Measurements from ENCODE around the gene HEBP2. TPM values are rescaled to one million over a fixed set of nuclear protein-coding genes. Genes with fewer than 3 reads are reported as not detected.

Gene HEBP2
- polyA plus RNA-seq, 1 experiment = 14.5 TPM

- TF ChIP-seq CTCF (IDR thresholded peaks at IDR 0.05; ENCODE audit: insufficient read depth, low read depth, low read length) = no peak
- POLR2A ChIA-PET = no interaction called here
- DNase-seq (ENCODE audit: low read depth) = no peak
- Histone ChIP-seq H3K27me3 (ENCODE audit: control insufficient read depth, insufficient read depth, low read length) (no peaks in the 10 kb centered on the region), H3K36me3 (ENCODE audit: control insufficient read depth, insufficient read depth, low read length) (no peaks in the 10 kb centered on the region), H3K4me3 (ENCODE audit: low read depth, low read length) (no peak overlapping the region)
- CTCF ChIA-PET = interaction anchor here (1.6 to 8.5 kb wide), 6 partner anchors 8 to 159 kb away, joined by 5 to 95 read pairs (median 10); partner anchors contain the start of gene NHSL1
Observed at GRCh38 chr6:138431256-138432062, 27.4 kb downstream of the HEBP2 start.

- Histone ChIP-seq H3K36me3 (ENCODE audit: control insufficient read depth, insufficient read depth, low read length) (no peaks in the 10 kb centered on the region), H3K4me3 (ENCODE audit: low read depth, low read length) (no peak overlapping the region), H3K27me3 (ENCODE audit: control insufficient read depth, insufficient read depth, low read length) (no peaks in the 10 kb centered on the region)
- no peak for DNase-seq (ENCODE audit: low read depth)
- ChIA-PET POLR2A (no interaction called here), CTCF (interaction anchor here (1.6 to 8.5 kb wide), 2 partner anchors 78 to 157 kb away, joined by 5 to 95 read pairs; no protein-coding TSS in a partner anchor)
- TF ChIP-seq CTCF (IDR thresholded peaks at IDR 0.05; ENCODE audit: insufficient read depth, low read depth, low read length) = no peak
Observed at GRCh38 chr6:138432063-138432356, 28.0 kb downstream of the HEBP2 start.

- ChIA-PET CTCF (no interaction called here), POLR2A (interaction anchor here (0.7 kb wide), 1 partner anchor 684 kb away, joined by 4 read pairs; no protein-coding TSS in a partner anchor)
- Histone ChIP-seq H3K36me3 (ENCODE audit: control insufficient read depth, insufficient read depth, low read length) (no peaks in the 10 kb centered on the region), H3K4me3 (ENCODE audit: low read depth, low read length) (no peak overlapping the region), H3K27me3 (ENCODE audit: control insufficient read depth, insufficient read depth, low read length) (no peaks in the 10 kb centered on the region)
- no peak for DNase-seq (ENCODE audit: low read depth)
- TF ChIP-seq CTCF (IDR thresholded peaks at IDR 0.05; ENCODE audit: insufficient read depth, low read depth, low read length) = no peak
Observed at GRCh38 chr6:138434096-138434495, 30.1 kb downstream of the HEBP2 start.

GRCh38 chr6:138434925-138435324 is 30.9 kb downstream of the HEBP2 start:
- ChIA-PET CTCF (no interaction called here), POLR2A (interaction anchor here (0.6 kb wide), 1 partner anchor 692 kb away, joined by 3 read pairs; no protein-coding TSS in a partner anchor)
- no peak for DNase-seq (ENCODE audit: low read depth)
- TF ChIP-seq CTCF (IDR thresholded peaks at IDR 0.05; ENCODE audit: insufficient read depth, low read depth, low read length) = no peak
- H3K4me3 ChIP-seq (ENCODE audit: low read depth, low read length) = no peak overlapping the region
- H3K27me3 ChIP-seq (ENCODE audit: control insufficient read depth, insufficient read depth, low read length) = no peaks in the 10 kb centered on the region
- no peaks in the 10 kb centered on the region for H3K36me3 ChIP-seq (ENCODE audit: control insufficient read depth, insufficient read depth, low read length)

- H3K36me3 ChIP-seq (ENCODE audit: control insufficient read depth, insufficient read depth, low read length) = no peaks in the 10 kb centered on the region
- CTCF ChIA-PET = interaction anchor here (1.2 kb wide), 2 partner anchors 9 to 10 kb away, joined by 4 to 8 read pairs; no protein-coding TSS in a partner anchor
- POLR2A ChIA-PET = no interaction called here
- no peak for DNase-seq (ENCODE audit: low read depth)
- H3K4me3 ChIP-seq (ENCODE audit: low read depth, low read length) = no peak overlapping the region
- H3K27me3 ChIP-seq (ENCODE audit: control insufficient read depth, insufficient read depth, low read length) = no peaks in the 10 kb centered on the region
- TF ChIP-seq CTCF (IDR thresholded peaks at IDR 0.05; ENCODE audit: insufficient read depth, low read depth, low read length) = no peak
Observed at GRCh38 chr6:138439546-138439945, 35.5 kb downstream of the HEBP2 start.

Measured in BJ (cell line).